Smooth muscle cell (in vitro differentiated cells): ENCODE data around the gene VSIG10. TPM values are rescaled to one million over a fixed set of nuclear protein-coding genes. Genes with fewer than 3 reads are reported as not detected.

Experiments used
- DNase-seq: peaks from one replicate; lab custom pipeline; 2025; ENCODE audit not compliant: unreplicated experiment; lab: John Stamatoyannopoulos, UW
- H2AFZ ChIP-seq: fragments of 200-600 bp; sonication (generic); 2 replicates; pipeline ENCODE4 v1.6.0; 2016; ENCODE audit warnings: antibody characterized with exemption, low read depth, mild to moderate bottlenecking
- H3F3A ChIP-seq: fragments of 200-600 bp; sonication (generic); 2 replicates; pipeline ENCODE4 v1.6.0; 2017; ENCODE audit warnings: antibody characterized with exemption, low read depth
- H3K27ac ChIP-seq: fragments of 200-600 bp; sonication (generic); 2 replicates; pipeline ENCODE4 v1.5.1; 2016; ENCODE audit warnings: low read depth, mild to moderate bottlenecking
- H3K27me3 ChIP-seq: fragments of 200-600 bp; sonication (generic); 2 replicates; pipeline ENCODE4 v1.6.1; 2016; ENCODE audit warnings: low read depth, mild to moderate bottlenecking
- H3K36me3 ChIP-seq: fragments of 200-600 bp; sonication (generic); 2 replicates; pipeline ENCODE4 v1.5.1; 2016; ENCODE audit warnings: low read depth
- H3K4me1 ChIP-seq: fragments of 200-600 bp; sonication (generic); 2 replicates; pipeline ENCODE4 v1.5.1; 2016; ENCODE audit warnings: low read depth
- H3K4me2 ChIP-seq: fragments of 200-600 bp; sonication (generic); 2 replicates; pipeline ENCODE4 v1.6.0; 2016; ENCODE audit warnings: mild to moderate bottlenecking
- H3K4me3 ChIP-seq: fragments of 200-600 bp; sonication (generic); 2 replicates; pipeline ENCODE4 v1.5.1; 2016; ENCODE audit warnings: mild to moderate bottlenecking
- H3K79me2 ChIP-seq: fragments of 200-600 bp; sonication (generic); 2 replicates; pipeline ENCODE4 v1.6.0; 2016; ENCODE audit warnings: low read depth, mild to moderate bottlenecking
- H3K9ac ChIP-seq: fragments of 200-600 bp; sonication (generic); 2 replicates; pipeline ENCODE4 v1.6.0; 2016; ENCODE audit warnings: low read depth
- H3K9me3 ChIP-seq: fragments of 200-600 bp; sonication (generic); replicated peaks from 2 replicates; pipeline ENCODE4 v1.5.1; 2016; ENCODE audit warnings: low read depth
- H4K20me1 ChIP-seq: fragments of 200-600 bp; sonication (generic); 2 replicates; pipeline ENCODE4 v1.6.0; 2016; ENCODE audit warnings: low read depth
- WGBS: methylation state at CpG from one replicate; pipeline ENCODE4 v1.1.7; 2016; ENCODE audit warnings: low lambda C conversion rate; 5-methylcytosine and 5-hydroxymethylcytosine counted together
- polyA plus RNA-seq: library from polyadenylated mRNA; unstranded; fragments of >200 nt; fragmentation: Nextera tagmentation; extraction: Ambion mirVana; gene quantifications from 2 replicates; pipeline ENCODE4 v1.2.1, GENCODE V29; 2016
- total RNA-seq: library from RNA; depleted of rRNA; stranded (reverse); fragments of >200 nt; gene quantifications from 2 replicates; pipeline ENCODE4 v1.2.3, GENCODE V29; 2014
- TF ChIP-seq, protein P1 (sequence below): fragments of 200-600 bp; sonication (generic); IDR thresholded peaks from 2 replicates; pipeline ENCODE4 v1.5.1; 2017; ENCODE audit warnings: borderline replicate concordance, mild to moderate bottlenecking, antibody characterized with exemption; ENCODE audit not compliant: insufficient read depth, poor library complexity, severe bottlenecking

Gene VSIG10
- total and polyA plus RNA-seq, 2 experiments from 2014 or later = 2.3 to 3.0 TPM

DNA sequence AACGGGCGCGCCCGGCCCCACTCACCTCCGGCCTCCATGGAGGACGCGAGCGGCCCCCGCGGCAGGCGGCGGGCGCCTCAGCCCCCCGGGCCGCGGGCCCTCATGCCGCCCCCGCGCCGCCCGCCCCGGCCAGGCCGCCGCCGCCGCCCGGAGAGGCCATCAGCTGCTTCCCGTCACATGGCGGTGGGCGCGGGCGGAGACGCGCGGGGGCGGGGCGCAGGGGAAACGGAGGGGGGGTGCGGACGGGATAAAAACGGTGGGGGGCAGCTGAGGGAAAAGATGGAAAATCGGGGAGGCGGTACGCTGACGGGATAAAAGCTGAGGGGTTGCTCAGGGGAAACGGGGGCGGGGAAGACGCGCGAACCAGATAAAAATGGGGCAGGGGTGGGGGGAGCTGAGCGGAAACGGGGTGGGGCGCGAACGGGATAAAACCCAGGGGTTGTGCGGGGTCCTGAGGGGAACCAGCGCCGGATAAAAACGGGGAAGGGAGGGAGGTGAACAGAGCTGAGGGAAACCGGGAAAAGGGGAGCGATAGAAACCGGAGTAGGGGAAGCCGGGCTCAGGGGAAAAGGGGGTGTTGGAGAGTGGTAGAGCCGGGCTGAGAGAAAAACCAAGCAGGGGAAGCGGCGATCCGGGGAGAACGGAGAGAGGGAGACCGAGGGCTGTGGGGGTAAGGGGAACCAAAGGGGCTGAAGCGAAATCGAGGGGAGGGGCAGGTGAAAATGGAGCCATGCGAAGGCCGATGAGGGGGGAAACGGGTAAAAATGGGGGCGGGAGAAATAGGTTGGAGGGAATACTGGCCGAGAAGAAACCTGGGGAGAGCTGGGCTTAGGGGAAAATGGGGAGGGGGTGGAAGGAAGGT lies 42.6 kb downstream of the VSIG10 start, which contains the start of gene WSB2:
Gene WSB2 (minus strand): TSS at position 169 of the 862 bp plus-strand sequence. CDS start 131 bp downstream, at position 38.
- H2AFZ ChIP-seq = peak within 1 kb of the TSS; percentile 91
- H3F3A ChIP-seq = peaks cover 12% of the 10 kb centered on the region
- WGBS = 0% methylated on average over 9 of the region's 76 CpGs
- DNase-seq = peak; percentile 44
- H4K20me1 ChIP-seq = no peaks in the 10 kb centered on the region
- H3K9ac ChIP-seq = peak within 1 kb of the TSS; percentile 97
- H3K9me3 ChIP-seq = no peaks in the 10 kb centered on the region
- peak within 1 kb of the TSS; percentile 98 for H3K4me2 ChIP-seq
- peak within 1 kb of the TSS; percentile 91 for H3K27ac ChIP-seq
- H3K4me3 ChIP-seq = peak within 1 kb of the TSS; percentile 91
- peaks cover 39% of the 10 kb centered on the region for H3K79me2 ChIP-seq
- H3K4me1 ChIP-seq = peaks cover 29% of the 10 kb centered on the region
- TF ChIP-seq, protein P1, sequence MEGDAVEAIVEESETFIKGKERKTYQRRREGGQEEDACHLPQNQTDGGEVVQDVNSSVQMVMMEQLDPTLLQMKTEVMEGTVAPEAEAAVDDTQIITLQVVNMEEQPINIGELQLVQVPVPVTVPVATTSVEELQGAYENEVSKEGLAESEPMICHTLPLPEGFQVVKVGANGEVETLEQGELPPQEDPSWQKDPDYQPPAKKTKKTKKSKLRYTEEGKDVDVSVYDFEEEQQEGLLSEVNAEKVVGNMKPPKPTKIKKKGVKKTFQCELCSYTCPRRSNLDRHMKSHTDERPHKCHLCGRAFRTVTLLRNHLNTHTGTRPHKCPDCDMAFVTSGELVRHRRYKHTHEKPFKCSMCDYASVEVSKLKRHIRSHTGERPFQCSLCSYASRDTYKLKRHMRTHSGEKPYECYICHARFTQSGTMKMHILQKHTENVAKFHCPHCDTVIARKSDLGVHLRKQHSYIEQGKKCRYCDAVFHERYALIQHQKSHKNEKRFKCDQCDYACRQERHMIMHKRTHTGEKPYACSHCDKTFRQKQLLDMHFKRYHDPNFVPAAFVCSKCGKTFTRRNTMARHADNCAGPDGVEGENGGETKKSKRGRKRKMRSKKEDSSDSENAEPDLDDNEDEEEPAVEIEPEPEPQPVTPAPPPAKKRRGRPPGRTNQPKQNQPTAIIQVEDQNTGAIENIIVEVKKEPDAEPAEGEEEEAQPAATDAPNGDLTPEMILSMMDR = no peak
- H3K27me3 ChIP-seq = no peaks in the 10 kb centered on the region
- no peaks in the 10 kb centered on the region for H3K36me3 ChIP-seq

DNA sequence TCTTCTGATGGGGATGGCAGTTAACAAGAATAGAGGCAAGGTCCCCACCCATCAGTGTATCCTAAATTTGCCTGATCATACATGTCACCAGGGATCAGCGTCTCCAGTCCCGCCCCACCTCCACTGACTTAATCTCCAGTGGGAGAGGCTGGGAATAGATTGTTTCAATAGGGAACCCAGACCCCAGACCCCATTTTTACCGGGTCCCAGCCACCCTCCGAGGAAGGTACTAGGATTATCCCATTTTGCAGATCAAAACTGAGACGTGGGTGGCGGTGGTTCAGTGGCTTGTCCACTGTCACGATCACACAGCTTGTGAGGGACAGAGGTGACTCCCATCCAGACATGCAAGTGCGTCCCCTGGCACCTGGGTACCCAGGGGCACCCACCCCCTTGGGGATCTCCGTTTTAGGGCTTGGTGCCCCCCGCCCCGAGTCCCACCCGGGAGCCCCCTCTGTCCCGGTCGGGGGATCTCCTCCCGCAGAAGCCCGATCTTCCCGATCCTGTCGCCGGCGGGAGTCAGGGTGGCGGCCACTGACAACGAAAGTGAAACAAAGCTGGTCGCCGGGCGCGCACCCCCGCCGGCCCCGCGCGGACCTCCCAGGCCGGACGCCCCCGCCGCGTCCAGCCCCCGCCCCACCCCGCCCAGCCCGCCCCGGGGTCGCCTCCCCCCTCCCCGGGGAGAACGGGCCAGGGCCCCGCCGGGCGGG lies 43.4 kb downstream of the VSIG10 start:
- H3K9ac ChIP-seq = peak overlapping the region; percentile 97
- peak overlapping the region; percentile 91 for H3K4me3 ChIP-seq
- H3K4me1 ChIP-seq = peaks cover 29% of the 10 kb centered on the region
- H3K36me3 ChIP-seq = no peaks in the 10 kb centered on the region
- no peaks in the 10 kb centered on the region for H3K9me3 ChIP-seq
- H2AFZ ChIP-seq = peak overlapping the region; percentile 5
- peaks cover 47% of the 10 kb centered on the region for H3K79me2 ChIP-seq
- peak overlapping the region; percentile 91 for H3K27ac ChIP-seq
- TF ChIP-seq, protein P1 = no peak
- WGBS = under 1% methylated on average over 17 of the region's 46 CpGs
- H3K4me2 ChIP-seq = peak overlapping the region; percentile 95
- H3K27me3 ChIP-seq = no peaks in the 10 kb centered on the region
- DNase-seq = peak; percentile 46
- no peaks in the 10 kb centered on the region for H4K20me1 ChIP-seq
- peaks cover 12% of the 10 kb centered on the region for H3F3A ChIP-seq

DNA sequence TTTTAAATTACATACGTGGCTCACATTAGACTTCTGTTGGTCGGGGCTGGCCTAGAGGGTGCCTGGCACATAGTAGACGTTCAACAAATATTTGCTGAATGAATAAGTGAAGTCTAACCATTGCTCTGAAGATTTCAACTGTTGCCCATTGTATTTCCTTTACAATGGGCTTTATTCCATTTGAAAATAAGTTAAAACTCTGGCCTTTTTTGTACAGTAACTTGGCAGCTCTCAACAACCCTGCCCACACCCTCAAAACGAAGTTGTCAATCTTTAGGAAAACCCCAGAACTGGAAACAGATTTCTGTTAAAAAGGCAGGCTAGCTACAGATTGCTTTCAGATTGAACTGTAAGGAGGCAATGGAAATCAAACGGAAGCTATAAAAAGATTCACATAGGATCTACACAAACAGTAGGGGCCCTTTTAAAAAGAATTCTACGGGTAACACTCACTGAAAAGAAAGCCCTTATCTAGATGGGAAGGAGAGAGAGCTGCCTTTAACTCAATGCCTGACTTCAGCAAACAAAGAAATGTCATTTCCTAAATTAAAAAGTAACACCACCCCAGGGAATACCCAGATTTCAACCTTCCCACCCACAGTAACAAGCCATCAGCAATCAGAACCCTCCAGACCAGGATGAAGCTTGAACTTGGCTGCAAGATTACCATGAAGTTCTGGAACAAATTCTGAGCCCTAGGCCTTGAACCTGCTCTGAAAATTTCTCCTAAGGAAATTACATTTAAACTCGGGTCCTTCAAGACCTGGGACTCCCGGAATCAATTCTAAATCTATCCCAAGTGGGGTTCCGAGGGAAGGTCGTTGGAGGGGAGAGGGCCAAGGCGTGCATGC lies 44.2 kb downstream of the VSIG10 start:
- peaks cover 55% of the 10 kb centered on the region for H3K79me2 ChIP-seq
- H3K4me1 ChIP-seq = peaks cover 29% of the 10 kb centered on the region
- H3K4me2 ChIP-seq = peak overlapping the region; percentile 95
- H2AFZ ChIP-seq = peak overlapping the region; percentile 5
- no peaks in the 10 kb centered on the region for H3K9me3 ChIP-seq
- H3F3A ChIP-seq = peaks cover 12% of the 10 kb centered on the region
- H3K9ac ChIP-seq = peak overlapping the region; percentile 97
- H3K27me3 ChIP-seq = no peaks in the 10 kb centered on the region
- H3K27ac ChIP-seq = peak overlapping the region; percentile 91
- no peak for DNase-seq
- TF ChIP-seq, protein P1 = no peak
- peak overlapping the region; percentile 91 for H3K4me3 ChIP-seq
- H3K36me3 ChIP-seq = no peaks in the 10 kb centered on the region
- peaks cover 4% of the 10 kb centered on the region for H4K20me1 ChIP-seq
- WGBS = 17% methylated on average over 11 of the region's 11 CpGs
